ENCODE results near the gene CENPM. TPM values are rescaled to one million over a fixed set of nuclear protein-coding genes. Genes with fewer than 3 reads are reported as not detected.
"Not testable (repeated sequence)": the region's sequence is repeated elsewhere in the genome, so short reads cannot be mapped to it uniquely, and the experiment has no call there.

Gene CENPM
- total RNA-seq, 1 experiment from 2014 or later = 77.5 TPM

GRCh38 chr22:41948928-41949296 lies 2.0 kb upstream of the CENPM start:
- H3K36me3 ChIP-seq (ENCODE audit: low read depth, low read length); H2AFZ ChIP-seq (ENCODE audit: low read length); intact Hi-C loops (cut with micrococcal nuclease); DNase-seq; H3F3A ChIP-seq (ENCODE audit: low read length, unreplicated experiment); H3K27me3 ChIP-seq (ENCODE audit: low read length); H4K20me1 ChIP-seq (ENCODE audit: low read length); H3K4me2 ChIP-seq (ENCODE audit: low read length); H3K9me2 ChIP-seq (replicated peaks; ENCODE audit: low read length); H3K9ac ChIP-seq (ENCODE audit: low read length); H3K27ac ChIP-seq (ENCODE audit: low read length); H3K4me3 ChIP-seq (ENCODE audit: low read length); BruUV-seq (replicated peaks); CTCF ChIA-PET; H3K9me3 ChIP-seq (ENCODE audit: low read length); ATAC-seq: not testable (repeated sequence)
- POLR2A ChIA-PET (ENCODE audit: unreplicated experiment) = interaction anchor here (0.7 kb wide), 1 partner anchor 260 kb away, joined by 7 read pairs; the partner anchor contains the start of gene SNU13
- Histone ChIP-seq H3K4me1 (ENCODE audit: insufficient read depth, low read length) (peaks cover 23% of the 10 kb centered on the region), H3K79me2 (ENCODE audit: low read length) (peaks cover 21% of the 10 kb centered on the region)

- ATAC-seq (no peak), DNase-seq (no peak)
- no peak for TF ChIP-seq CTCF (conservative IDR thresholded peaks at IDR 0.05; ENCODE audit: low read depth, low read length)
- no peak for TF ChIP-seq EZH2phosphoT487 (IDR thresholded peaks at IDR 0.05; ENCODE audit: borderline replicate concordance, low read length)
- Histone ChIP-seq H3F3A (ENCODE audit: low read length, unreplicated experiment) (no peaks in the 10 kb centered on the region), H3K4me2 (ENCODE audit: low read length) (peak overlapping the region; percentile 100), H3K27ac (ENCODE audit: low read length) (no peak overlapping the region), H3K9me2 (replicated peaks; ENCODE audit: low read length) (no peaks in the 10 kb centered on the region), H3K79me2 (ENCODE audit: low read length) (peaks cover 25% of the 10 kb centered on the region), H3K4me1 (ENCODE audit: insufficient read depth, low read length) (peaks cover 27% of the 10 kb centered on the region), H4K20me1 (ENCODE audit: low read length) (no peaks in the 10 kb centered on the region), H2AFZ (ENCODE audit: low read length) (no peak overlapping the region), H3K9me3 (ENCODE audit: low read length) (no peaks in the 10 kb centered on the region), H3K27me3 (ENCODE audit: low read length) (no peaks in the 10 kb centered on the region), H3K36me3 (ENCODE audit: low read depth, low read length) (peaks cover 9% of the 10 kb centered on the region), H3K4me3 (ENCODE audit: low read length) (peak overlapping the region; percentile 87; the same call in 1 of the 2 replicates), H3K9ac (ENCODE audit: low read length) (no peak overlapping the region)
- no TSS peak for BruUV-seq (replicated peaks)
- intact Hi-C loops (cut with micrococcal nuclease) = no loop called here
- ChIA-PET POLR2A (ENCODE audit: unreplicated experiment) (no interaction called here), CTCF (no interaction called here)
These were observed 1.2 kb upstream of the CENPM start for GRCh38 chr22:41948142-41948541.

GRCh38 chr22:41947424-41948080 lies 600 bp upstream of the CENPM start:
- TF ChIP-seq EZH2 (IDR thresholded peaks at IDR 0.05; ENCODE audit: low read length, unreplicated experiment) (no peak), EZH2phosphoT487 (IDR thresholded peaks at IDR 0.05; ENCODE audit: borderline replicate concordance, low read length) (no peak)
- Histone ChIP-seq H3K4me1 (ENCODE audit: insufficient read depth, low read length) (peaks cover 27% of the 10 kb centered on the region), H3K4me3 (ENCODE audit: low read length) (peak overlapping the region; percentile 87), H3K9me3 (ENCODE audit: low read length) (no peaks in the 10 kb centered on the region), H3F3A (ENCODE audit: low read length, unreplicated experiment) (no peaks in the 10 kb centered on the region), H3K27ac (ENCODE audit: low read length) (no peak overlapping the region), H3K9me2 (replicated peaks; ENCODE audit: low read length) (no peaks in the 10 kb centered on the region), H4K20me1 (ENCODE audit: low read length) (no peaks in the 10 kb centered on the region), H3K9ac (ENCODE audit: low read length) (peak overlapping the region; percentile 94), H3K79me2 (ENCODE audit: low read length) (peaks cover 28% of the 10 kb centered on the region), H2AFZ (ENCODE audit: low read length) (peak overlapping the region; percentile 93), H3K27me3 (ENCODE audit: low read length) (no peaks in the 10 kb centered on the region), H3K36me3 (ENCODE audit: low read depth, low read length) (peaks cover 9% of the 10 kb centered on the region), H3K4me2 (ENCODE audit: low read length) (peak overlapping the region; percentile 100)
- no TSS peak for BruUV-seq (replicated peaks)
- no peak for ATAC-seq
- POLR2A ChIA-PET (ENCODE audit: unreplicated experiment) = no interaction called here
- CTCF ChIA-PET = no interaction called here
- intact Hi-C loops (cut with micrococcal nuclease) = no loop called here
- no peak for DNase-seq

All from PC-3 (cell line).